K562 (cell line): ENCODE results near the gene PBXIP1. TPM values are rescaled to one million over a fixed set of nuclear protein-coding genes. Genes with fewer than 3 reads are reported as not detected.
"Not testable (repeated sequence)": the region's sequence is repeated elsewhere in the genome, so short reads cannot be mapped to it uniquely, and the experiment has no call there.

Experiments used
- ATAC-seq: fragments of 200-7000 bp; cut with Tn5 transposase; 3 replicates; pipeline ENCODE4 v1.9.1; 2020; ENCODE audit warnings: moderate library complexity
- BruUV-seq: library from RNA; stranded (reverse); fragments of 400-500 nt; replicated peaks from 2 replicates; lab custom pipeline; 2021; lab: Mats Ljungman, UMichigan
- CTCF ChIA-PET: fragments of 300-600 bp; formaldehyde crosslinking; extraction: SDS; loops from one replicate; lab custom pipeline; 2021; ENCODE audit warnings: low intra/inter-chr PET ratio; lab: Yijun Ruan, JAX
- POLR2A ChIA-PET: fragments of 300-600, 350-650 bp; sonication (Branson Sonifier 250); formaldehyde crosslinking; extraction: SDS; loops from one replicate; lab custom pipeline; 2021; ENCODE audit warnings: antibody characterized with exemption, inconsistent platforms; lab: Yijun Ruan, JAX
- DNase-seq, 4 experiments: peaks; one replicate each; pipeline versions ENCODE4 v3.0.0 to v3.0.0-alpha.2; 2011 to 2018; ENCODE audit warnings: low spot score in 3 of 4, mixed read lengths in 3 of 4; ENCODE audit errors: extremely low read depth in 1 of 4
- FAIRE-seq: peaks from 2 replicates; lab custom pipeline; 2011; peaks lifted over from hg19 to GRCh38; lab: Jason Lieb, UNC
- H2AFZ ChIP-seq: 2 replicates; pipeline ENCODE4 v1.6.0; 2011; ENCODE audit warnings: low read depth, low read length, control low read depth, inconsistent platforms
- H3K27ac ChIP-seq: fragments of 200-600 bp; 3 replicates; pipeline ENCODE4 v1.8.0; 2011; ENCODE audit warnings: low read depth, mild to moderate bottlenecking, control low read depth, inconsistent platforms, low read length, moderate library complexity, mixed read lengths; ENCODE audit errors: extremely low read depth
- H3K27me3 ChIP-seq, 2 experiments: fragments of 300-600 bp in 1 of 2; 2 replicates in 1 of 2; 3 replicates in 1 of 2; pipeline versions ENCODE4 v1.6.0 to v1.8.0; 2011; ENCODE audit warnings: inconsistent platforms in 2 of 2, low read length in 2 of 2, mild to moderate bottlenecking in 1 of 2, mixed read lengths in 1 of 2, moderate library complexity in 1 of 2; ENCODE audit not compliant: control insufficient read depth in 2 of 2, insufficient read depth in 2 of 2
- H3K36me3 ChIP-seq: fragments of 300-600 bp; 3 replicates; pipeline ENCODE4 v1.8.0; 2011; ENCODE audit warnings: mild to moderate bottlenecking, low read length, inconsistent platforms; ENCODE audit not compliant: control insufficient read depth, insufficient read depth
- H3K4me1 ChIP-seq, 2 experiments: fragments of 200-600 bp in 1 of 2; replicated peaks in 1 of 2; 2 replicates in 1 of 2; 3 replicates in 1 of 2; pipeline versions ENCODE4 v1.5.1 to v1.8.0; 2011; ENCODE audit warnings: inconsistent platforms in 2 of 2, low read length in 2 of 2, mild to moderate bottlenecking in 1 of 2, mixed read lengths in 1 of 2, moderate library complexity in 1 of 2; ENCODE audit not compliant: control insufficient read depth in 2 of 2, insufficient read depth in 2 of 2
- H3K4me2 ChIP-seq: 2 replicates; pipeline ENCODE4 v1.6.1; 2011; ENCODE audit warnings: low read length, control low read depth, inconsistent platforms, mixed read lengths; ENCODE audit not compliant: insufficient read depth
- H3K4me3 ChIP-seq: fragments of 200-600 bp; sonication (generic), shearing (Covaris generic); 2 replicates; pipeline ENCODE4 v1.5.1; 2016; ENCODE audit warnings: control low read depth, inconsistent platforms
- H3K79me2 ChIP-seq: fragments of 200-600 bp; 3 replicates; pipeline ENCODE4 v1.8.0; 2011; ENCODE audit warnings: low read length, inconsistent platforms; ENCODE audit not compliant: control insufficient read depth, insufficient read depth
- H3K9ac ChIP-seq, 2 experiments: 2 replicates each; pipeline versions ENCODE4 v1.6.0 to v1.6.1; 2011; ENCODE audit warnings: low read depth in 2 of 2, low read length in 2 of 2, control low read depth in 1 of 2, inconsistent platforms in 1 of 2, mild to moderate bottlenecking in 1 of 2, mixed read lengths in 1 of 2; ENCODE audit not compliant: insufficient read depth in 1 of 2
- H3K9me1 ChIP-seq: one replicate; pipeline ENCODE4 v1.6.0; 2011; ENCODE audit warnings: inconsistent platforms, mild to moderate bottlenecking, low read length, moderate library complexity; ENCODE audit not compliant: control insufficient read depth, insufficient read depth
- H3K9me3 ChIP-seq: replicated peaks from 2 replicates; pipeline ENCODE4 v1.5.1; 2011; ENCODE audit warnings: low read depth, low read length, inconsistent platforms; ENCODE audit not compliant: control insufficient read depth, insufficient read depth
- H4K20me1 ChIP-seq: replicated peaks from 2 replicates; pipeline ENCODE4 v1.6.1; 2011; ENCODE audit warnings: low read length, inconsistent platforms, mixed read lengths; ENCODE audit not compliant: control insufficient read depth, insufficient read depth
- JUND ChIP-seq, 2 experiments: IDR thresholded peaks; 2 replicates in 1 of 2; 3 replicates in 1 of 2; pipeline ENCODE4 v1.6.1; 2011; ENCODE audit warnings: borderline replicate concordance in 2 of 2, low read depth in 2 of 2, low read length in 2 of 2, improper control_type of control experiment in 1 of 2, missing biosample characterization in 1 of 2, missing genetic modification characterization in 1 of 2, missing genetic modification reagents in 1 of 2
- SPI1 ChIP-seq: IDR thresholded peaks from 2 replicates; pipeline ENCODE4 v1.6.1; 2011; ENCODE audit warnings: low read depth, low read length, control low read depth, borderline replicate concordance
- WGBS: fragments of 100-300 bp; shearing (Covaris generic); methylation state at CpG from one replicate; pipeline ENCODE4 v1.1.6; 2016; ENCODE audit warnings: low coverage, mixed read lengths; ENCODE audit not compliant: insufficient coverage; ENCODE audit errors: missing lambda C conversion rate; 5-methylcytosine and 5-hydroxymethylcytosine counted together
- in situ Hi-C: fragments of 300-500 bp; cut with MboI; formaldehyde crosslinking; loops from 4 replicates; pipeline ENCODE4 v1.15.0; 2018; ENCODE audit warnings: inconsistent platforms, mixed read lengths
- intact Hi-C: fragments of 100-400 bp; cut with micrococcal nuclease; formaldehyde crosslinking; loops from 2 replicates; pipeline ENCODE4 v1.14.2; 2022
- polyA plus RNA-seq, 8 experiments: library from polyadenylated mRNA; depleted of rRNA in 4 of 8; stranded (reverse) in 5 of 8; unstranded in 3 of 8; fragments of >200 nt; fragmentation: Nextera tagmentation in 2 of 8; fragmentation: Illumina TruSeq in 1 of 8; extraction: Ambion mirVana in 2 of 8; extraction: Trizol in 1 of 8; gene quantifications; 2 replicates each; pipeline versions ENCODE4 v1.2.1 to v1.2.3, GENCODE V29; 2011 to 2014; ENCODE audit warnings: inconsistent platforms in 1 of 8, missing spikeins in 1 of 8
- total RNA-seq, 7 experiments: library from RNA; depleted of rRNA in 6 of 7; stranded (reverse); fragments of >200 nt in 6 of 7; fragmentation: Illumina TruSeq in 2 of 7; extraction: Trizol in 2 of 7; gene quantifications; 2 replicates each; pipeline versions ENCODE4 v1.2.1 to v1.2.3, GENCODE V29; 2011 to 2021; ENCODE audit warnings: low replicate concordance in 1 of 7

Gene PBXIP1
- total and polyA plus RNA-seq, 9 of the 15 experiments (the other 6 are each of a cell fraction or from before 2014, with no cell fraction given) = 0.13 to 8.3 (median 5.8) TPM

DNA sequence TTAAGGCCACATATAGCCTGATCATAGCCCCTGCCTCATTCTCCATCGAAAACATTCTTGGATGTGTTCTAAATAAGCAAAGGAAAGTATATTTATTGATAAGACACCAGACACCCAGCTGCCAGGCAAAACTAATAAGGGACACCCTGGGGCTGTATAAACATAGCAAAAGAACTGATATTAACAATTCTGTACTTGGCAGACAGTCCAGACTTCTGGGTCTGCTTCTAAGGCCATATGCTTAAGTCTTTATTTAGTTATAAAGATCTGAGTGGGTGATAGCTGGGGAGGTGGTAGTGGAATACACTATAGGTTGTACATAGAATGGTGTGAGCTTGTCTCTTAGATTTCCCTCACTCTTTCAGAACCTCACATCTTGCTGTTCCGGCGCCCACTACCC is 22.5 kb upstream of the PBXIP1 start (continued):
- TF ChIP-seq JUND (IDR thresholded peaks at IDR 0.05; ENCODE audit: borderline replicate concordance, low read depth, low read length) = no peak
- TF ChIP-seq JUND (tag; IDR thresholded peaks at IDR 0.05; ENCODE audit: borderline replicate concordance, low read depth, low read length) = no peak

DNA sequence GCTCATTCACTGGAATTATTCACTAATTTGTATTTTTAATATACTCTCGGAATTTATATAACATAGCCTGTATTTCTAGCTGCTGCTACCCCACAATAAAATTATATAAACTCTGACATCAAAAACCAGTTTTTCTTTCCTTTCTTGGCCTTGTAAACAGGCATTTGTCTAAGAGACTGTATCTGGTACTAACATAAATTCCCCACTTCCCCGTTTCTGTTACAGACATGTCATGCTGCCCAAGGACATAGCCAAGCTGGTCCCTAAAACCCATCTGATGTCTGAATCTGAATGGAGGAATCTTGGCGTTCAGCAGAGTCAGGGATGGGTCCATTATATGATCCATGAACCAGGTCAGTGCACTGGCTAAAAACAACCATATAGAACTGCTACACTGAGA is 21.9 kb upstream of the PBXIP1 start:
- Histone ChIP-seq H3K9ac (peak overlapping the region in 1 of 2 experiments; percentile 97; a peak in 2 of 4 replicates), H3K79me2 (peaks cover 65% of the 10 kb centered on the region), H3K4me1 (peaks cover 22% of the 10 kb centered on the region in 2 experiments), H3K4me3 (peak overlapping the region; percentile 10; the same call in 1 of the 2 replicates), H3K27ac (peak overlapping the region; percentile 99; the same call in 2 of the 3 replicates), H3K4me2 (peak overlapping the region; percentile 98; the same call in 1 of the 2 replicates), H3K36me3 (peaks cover 36% of the 10 kb centered on the region)
- CTCF ChIA-PET, H3K9me1 ChIP-seq, H3K27me3 ChIP-seq, H2AFZ ChIP-seq, ATAC-seq, FAIRE-seq, H4K20me1 ChIP-seq, BruUV-seq, in situ Hi-C loops, intact Hi-C loops, H3K9me3 ChIP-seq, DNase-seq: not testable (repeated sequence)
- peak; percentile 28; the same call in 1 of the 2 replicates for TF ChIP-seq SPI1
- POLR2A ChIA-PET = interaction anchor here (1.3 to 8.3 kb wide), 5 partner anchors 12 to 296 kb away, joined by 3 to 80 read pairs (median 16); partner anchors contain the start of genes CLK2, LENEP and PYGO2
- 25% methylated on average over 3 of the region's 3 CpGs for WGBS
